Stimulated activated CD8-positive, alpha-beta memory T cell treated with anti-CD3 and anti-CD28 coated beads, Interleukin-2, amount 100 ng/mL, for 48 hours (primary cell): ENCODE data around the gene LHPP.

Source experiments
- DNase-seq, 2 donors: peaks; one replicate each; pipeline ENCODE4 v3.0.0-alpha.2; 2020; ENCODE audit warnings: low read depth in 2 of 2

LHPP gene

DNA sequence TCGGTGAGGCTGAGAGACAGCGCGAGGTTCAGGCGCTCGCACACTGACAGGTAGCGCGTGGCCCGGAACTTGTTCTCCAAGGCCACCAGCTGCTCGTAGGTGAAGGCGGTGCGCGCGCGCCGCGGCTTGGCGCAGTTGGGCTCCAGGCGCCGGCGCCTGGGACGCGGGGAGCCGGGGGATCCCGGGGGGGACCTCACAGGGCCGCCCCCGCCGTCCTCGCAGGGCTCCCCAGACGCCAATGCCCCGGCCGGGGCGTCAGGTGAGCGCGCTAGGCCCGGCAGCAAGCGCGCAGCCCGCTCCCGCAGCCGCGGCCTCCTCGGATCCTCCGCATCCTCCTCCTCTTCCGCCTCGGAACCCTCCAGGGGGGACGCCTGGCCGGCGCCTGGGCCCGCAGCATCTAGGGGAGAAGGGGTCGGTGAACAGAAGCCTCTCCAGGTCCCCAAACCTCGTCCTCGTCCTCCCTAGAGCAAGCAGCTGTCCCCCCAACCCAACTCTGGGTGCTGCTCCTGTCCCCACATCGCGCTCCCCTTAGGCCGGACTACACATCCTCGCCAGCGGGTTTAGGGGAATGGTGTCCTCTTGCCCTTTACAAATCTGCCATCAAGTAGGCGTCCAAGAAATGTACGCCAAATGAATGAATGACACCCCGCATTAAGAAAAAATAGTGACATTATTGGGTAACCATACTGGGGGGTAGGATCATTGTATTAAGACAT lies 13.7 kb upstream of the LHPP start:
- no peak for DNase-seq

DNA sequence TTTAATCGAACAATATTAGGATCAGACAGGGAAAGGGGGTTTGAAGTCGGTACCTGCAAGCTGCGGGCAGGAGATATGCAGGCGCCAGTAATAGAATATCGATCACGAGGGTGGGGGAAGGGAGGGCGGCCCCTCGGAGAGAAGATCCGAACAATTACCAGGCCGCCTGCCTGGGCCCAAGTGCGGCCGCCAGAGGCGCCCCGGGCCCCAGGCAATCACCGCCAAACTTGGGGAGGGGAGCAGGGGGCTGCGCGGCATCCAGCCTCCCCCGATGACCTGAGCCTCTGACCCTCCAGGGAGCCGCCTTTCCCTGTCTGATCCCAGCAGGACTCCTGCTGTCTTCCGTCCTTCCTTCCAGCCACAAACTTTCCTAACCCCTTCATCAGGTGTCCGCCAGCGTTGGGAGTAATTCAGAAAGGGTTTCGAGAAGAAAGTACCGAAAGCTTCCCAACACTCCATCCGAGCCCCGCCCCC lies 12.9 kb upstream of the LHPP start:
- DNase-seq = no peak

DNA sequence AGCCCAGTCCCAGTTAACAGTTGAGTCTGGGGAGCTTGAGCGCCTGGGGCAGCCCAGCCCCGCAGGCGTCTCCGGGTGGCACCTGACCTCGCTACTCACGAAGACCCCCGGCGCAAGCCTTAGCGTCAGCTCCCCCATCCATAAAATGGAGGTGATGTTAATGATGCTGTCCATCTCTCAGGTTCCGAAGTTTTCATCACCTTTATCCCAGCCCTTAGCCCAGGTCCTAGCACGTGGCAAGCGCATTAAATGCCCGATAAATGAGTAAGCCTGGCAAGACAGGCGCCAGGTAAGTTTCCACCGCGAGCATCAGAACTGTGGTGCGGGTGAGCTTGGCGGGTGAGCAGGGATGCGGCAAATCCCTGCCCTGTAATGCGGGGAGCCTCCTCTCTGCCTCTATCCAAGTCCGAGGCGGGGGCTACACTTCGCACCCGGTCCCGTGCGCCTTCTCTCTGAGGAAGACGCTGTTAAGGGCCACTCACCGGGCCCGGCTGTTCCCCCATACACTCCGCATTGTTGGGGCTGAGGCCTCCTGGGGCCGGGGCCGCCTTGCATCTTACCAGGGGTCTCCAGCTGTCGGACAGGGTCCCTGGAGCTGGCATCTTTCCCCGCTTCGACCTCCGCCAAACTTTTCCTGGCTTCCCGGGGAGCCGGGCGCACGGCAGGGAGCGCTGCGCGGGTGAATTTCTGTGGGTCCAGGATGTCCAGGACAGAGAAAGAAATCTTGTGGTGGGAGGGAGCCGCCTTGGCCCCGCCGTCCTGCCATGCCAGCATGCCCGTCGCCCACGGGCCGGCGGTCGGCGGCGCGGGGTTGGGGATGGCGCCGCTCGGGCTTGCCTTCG lies 12.2 kb upstream of the LHPP start:
- DNase-seq = no peak

DNA sequence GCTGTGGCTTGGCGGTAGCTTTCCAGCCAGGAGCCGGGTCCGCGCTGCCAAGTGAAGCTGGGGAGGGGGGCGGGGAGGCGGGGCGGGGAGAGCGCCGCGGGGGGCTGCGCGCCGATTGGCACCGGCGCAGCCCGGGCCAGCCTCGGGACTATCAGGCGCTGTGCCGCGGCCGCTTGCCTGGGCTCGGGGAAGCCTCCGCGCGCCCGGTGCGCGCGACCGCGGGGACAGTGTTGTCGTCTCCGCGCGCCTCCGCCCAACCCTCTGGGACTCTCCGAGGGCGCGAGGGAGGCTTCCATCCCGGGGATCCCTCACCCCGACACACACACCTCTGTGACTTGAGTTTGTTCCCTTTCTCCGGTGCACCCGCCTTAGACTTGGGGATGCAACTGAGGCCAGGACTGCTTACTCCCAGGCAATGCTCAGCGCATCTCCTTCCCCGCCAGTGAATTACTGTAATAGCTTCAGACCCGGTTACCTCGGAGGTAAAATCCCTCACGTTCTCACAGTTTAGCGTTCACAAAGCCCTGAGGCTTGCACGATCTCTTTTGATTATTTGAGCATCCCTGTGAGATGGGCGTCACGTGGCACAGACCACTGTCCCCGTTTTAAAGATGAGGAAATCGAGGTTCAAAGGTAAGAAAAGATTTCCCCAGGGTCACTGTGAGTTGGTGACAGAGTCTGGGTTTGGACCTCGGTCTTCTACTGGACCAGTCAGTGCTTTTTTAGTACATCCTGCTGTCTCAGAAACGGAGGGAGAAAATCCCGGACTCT lies 11.4 kb upstream of the LHPP start, which contains the start of gene NKX1-2:
Gene NKX1-2 (minus strand): TSS at position 24 of the 771 bp plus-strand sequence. CDS start 92 bp downstream, outside the sequence.
- DNase-seq = no peak

DNA sequence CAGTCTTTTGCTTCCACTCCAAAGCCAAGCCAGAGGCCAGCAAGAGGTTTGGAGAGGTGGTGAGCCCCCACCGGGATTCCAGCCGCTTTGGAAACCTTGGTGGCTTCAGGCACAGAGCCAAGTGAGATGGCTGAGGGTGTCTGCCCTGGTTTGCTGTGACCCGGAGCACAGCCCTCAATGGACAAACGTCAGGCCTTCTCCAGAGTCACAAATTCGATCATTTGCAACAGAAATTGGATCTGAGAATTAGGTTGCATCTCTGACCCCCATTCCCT lies 10.9 kb upstream of the LHPP start:
- no peak for DNase-seq

DNA sequence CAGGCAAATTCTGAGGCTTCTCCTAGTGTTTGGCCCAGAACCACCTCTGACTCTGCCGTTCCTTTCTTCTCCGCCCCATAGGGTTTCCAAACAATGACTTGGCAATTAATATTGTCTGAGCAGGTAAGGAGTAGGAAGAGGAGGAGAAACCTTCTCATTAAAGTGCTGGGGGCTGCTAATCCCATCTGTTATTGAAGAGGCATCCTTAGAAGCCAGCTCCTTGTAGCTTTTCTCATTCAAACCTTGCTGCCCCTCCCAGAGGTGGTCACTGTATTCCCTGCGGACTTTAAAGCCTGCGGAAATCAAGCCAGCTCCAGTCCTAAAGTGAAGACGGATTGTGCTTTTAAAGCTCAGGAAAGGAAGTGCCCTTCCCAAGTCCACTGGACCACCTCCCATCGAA lies 10.3 kb upstream of the LHPP start:
- no peak for DNase-seq

DNA sequence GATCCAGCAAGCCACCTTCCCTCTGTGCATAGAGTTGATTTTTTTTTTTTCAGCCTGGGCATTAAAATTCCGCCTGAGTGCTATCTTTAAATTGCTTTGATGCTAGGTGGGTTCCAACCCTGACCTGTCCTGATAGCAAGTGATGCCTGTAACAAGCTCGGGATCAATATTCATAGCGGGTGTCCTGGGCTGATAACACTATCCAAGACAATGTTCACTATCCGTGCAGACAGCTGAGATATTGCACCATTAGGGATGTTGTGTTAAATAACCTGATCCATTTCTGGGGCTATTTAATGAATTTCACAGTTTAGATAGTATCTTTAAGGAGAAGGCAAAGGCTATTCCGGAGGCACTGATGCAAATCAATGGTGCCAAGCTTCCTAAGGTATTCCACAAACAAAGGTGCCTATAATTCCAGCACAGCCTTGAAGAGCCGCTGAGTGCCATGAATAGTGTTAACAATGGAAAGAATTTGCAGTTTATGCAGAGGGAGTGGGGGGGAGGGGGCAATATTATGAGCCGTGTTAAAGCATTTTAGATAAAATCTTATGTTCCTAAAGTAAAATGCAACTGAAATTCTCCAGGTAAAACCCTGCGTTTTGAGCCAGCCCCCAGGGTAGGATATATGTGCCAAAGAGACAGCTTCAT lies 7.5 kb upstream of the LHPP start:
- DNase-seq = no peak

DNA sequence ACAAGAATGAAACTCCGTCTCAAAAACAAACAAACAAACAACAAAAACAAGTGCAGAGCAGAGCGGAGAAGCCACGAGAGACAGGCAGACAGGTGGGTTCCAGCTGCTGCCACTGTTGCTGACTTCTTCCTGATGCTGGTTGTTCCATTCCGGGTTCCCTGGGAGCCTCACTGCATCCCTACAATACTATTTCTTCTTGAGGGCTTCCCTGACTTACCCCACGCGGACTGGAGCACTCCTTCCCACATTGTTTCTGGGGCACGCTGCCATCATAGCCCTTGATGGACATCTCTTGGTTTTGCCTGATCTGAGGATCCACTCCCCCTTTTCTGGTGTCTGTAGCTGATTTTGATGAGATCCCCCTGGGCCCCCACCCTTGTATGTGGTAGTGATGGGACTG lies 6.2 kb upstream of the LHPP start:
- DNase-seq = no peak

DNA sequence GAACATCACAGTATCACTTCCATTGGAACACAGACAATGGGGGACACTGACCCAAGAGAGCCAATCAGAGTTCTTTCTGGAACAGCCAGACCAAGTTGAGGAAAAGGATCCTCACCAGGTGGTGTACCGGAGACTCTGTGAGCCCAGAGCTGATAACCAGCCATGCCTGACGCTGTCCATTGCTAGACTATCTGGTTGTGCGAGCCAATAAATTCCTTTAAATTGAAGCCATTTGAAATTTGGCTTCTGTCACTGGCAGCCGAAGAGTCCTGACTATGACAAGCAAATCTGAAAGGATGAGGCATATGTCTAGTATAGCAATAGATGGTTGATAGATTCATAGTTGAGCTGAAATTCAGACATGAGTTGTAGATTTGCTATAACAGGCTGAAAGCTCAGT lies 3.1 kb upstream of the LHPP start:
- DNase-seq = no peak

DNA sequence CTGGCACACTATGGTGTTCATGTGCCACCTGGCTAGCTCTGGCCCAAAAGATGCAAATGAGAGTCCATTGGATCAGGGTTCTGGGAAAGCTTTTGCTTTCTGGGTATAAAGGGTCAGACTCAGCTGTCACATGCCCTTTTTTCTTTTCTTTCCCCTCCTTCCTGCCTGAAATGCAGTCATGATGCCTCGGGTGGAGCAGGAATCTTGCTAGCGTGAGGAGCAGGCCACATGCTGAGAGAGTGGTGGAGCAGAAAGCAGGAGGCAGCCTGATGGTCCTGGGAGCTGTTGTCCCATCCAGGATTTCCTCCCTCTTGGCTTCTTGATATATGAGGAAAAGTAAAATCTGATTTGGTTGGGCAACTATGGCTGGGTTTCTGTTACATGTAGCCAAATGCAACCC lies 2.7 kb upstream of the LHPP start:
- no peak for DNase-seq

DNA sequence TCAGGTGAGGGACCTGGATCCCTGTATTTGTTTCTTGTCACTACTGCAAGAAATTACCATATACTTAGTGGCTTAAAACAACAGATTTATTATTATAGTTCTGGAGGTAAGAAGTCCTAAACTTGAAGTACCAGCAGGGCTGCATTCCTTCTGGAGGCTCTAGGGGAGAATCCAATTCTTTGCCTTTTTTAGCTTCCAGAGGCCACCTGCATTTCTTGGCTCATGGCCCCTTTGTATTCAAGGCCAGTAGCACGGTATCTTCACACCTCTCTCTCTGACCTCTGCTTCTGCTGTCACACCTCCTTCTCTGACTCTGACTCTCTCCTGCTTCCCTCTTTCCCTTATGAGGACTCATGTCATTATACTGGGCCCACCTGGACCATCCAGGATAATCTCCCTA lies 2.2 kb upstream of the LHPP start:
- DNase-seq = no peak

DNA sequence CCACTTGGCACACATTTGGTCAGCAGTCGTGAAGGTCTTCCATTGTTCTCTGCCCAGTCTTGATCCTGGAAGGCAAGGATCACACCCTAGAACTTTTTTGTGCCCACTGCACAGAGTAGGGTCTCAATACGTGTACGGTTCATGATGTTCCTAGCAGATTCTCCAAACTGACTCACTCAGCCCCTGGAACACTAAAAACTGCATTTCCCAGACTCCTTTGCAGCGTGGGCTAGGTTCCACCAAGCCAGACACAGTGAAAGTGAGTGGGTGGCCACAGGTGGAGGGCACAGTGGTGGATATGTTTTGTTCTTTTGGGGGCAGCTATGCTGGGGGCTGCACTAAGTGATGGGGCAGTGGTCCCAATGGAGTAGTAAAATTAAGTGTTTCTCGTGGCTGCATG lies 1.5 kb upstream of the LHPP start:
- DNase-seq = no peak

DNA sequence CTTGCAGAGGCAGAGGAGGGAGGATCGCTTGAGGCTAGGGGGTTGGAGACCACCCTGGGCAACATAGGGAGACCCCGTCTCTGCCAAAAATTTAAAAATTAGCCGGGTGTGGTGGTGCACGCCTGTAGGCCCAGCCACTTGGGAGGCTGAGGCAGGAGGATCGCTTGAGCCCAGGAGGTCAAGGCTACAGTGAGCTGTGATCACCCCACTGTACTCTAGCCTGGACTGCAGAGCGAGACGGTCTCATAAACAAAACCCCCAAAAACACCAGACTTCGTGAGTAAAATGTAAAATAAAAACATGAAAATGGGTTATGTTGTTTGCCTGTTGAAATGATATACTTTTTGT lies 699 bp downstream of the LHPP start:
- DNase-seq = no peak

DNA sequence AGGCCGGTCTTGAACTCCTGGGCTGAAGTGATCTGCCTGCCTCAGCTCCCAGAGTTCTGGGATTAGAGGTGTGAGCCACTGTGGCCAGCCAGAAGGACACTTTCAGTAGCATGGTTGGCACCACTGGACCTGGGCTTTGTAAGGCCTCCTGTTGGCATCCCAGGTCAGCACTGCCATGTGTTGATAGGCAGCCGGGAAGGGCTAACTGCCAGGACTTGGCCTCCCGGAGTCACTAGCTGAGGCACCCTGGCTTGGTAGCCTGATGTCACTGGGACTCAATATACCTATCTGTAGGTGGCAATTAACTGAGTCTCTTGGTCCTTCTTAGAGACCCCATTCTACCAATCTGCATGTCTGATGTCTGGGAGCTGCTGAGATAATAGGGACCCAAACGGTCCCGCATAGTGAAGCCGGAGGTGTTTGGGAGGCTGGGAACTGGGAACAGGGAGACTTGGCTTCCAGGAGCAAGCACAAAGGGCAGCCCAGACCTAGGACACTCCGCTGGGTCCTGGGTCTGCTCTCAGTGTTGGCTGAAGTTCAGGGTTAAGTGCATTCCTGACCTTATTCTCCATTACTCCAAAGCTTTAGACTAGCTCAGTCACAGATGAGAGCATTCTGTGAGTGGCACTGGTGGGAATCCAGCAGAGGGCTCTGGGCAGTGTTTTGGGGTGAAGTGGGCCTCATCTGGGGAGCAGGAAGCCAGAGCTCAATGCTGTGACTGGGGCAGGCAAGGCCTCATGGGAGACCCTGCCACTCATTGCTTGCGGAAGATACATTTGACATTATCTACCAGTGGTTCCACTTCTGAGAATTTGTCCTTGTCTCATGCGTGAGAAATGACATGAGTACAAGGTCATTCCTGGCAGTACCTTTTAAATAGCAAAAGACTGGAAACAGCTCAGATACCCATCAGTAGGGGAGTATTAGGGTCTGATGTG lies 2.7 kb downstream of the LHPP start:
- no peak for DNase-seq

DNA sequence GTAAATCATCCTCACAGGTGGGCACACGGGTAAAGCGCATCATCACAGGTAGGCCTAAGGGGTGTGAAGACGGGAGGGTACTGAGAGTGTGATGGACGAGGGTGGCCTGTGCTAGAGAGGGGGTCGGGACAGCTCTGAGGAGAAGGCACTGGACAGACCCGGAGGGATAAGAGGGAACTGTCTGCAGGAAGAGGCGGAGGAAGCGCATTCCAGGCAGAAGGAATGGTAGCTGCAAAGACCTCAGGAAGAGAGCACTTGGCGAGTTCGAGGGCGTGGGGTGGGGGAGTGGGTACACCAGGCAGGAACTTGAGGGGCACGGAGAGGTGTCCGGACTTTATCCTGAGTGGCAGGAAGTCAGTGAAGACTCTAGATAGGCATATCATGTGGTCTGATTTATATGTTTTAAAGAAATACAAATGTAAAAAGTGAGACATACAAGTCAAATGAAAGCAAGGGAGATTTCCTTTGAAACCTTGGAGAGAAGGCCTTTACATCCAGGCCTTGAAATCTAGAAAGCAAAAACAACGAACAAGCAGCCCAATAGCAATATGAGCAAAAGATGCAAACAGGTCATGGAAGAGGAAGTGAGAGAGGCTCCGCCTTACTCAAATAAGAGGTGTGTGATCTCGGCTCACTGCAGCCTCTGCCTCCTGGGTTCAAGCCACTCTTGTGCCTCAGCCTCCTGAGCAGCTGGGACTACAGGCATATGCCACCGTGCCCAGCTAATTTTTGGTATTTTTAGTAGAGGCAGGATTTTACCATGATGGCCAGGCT lies 3.6 kb downstream of the LHPP start:
- no peak for DNase-seq

DNA sequence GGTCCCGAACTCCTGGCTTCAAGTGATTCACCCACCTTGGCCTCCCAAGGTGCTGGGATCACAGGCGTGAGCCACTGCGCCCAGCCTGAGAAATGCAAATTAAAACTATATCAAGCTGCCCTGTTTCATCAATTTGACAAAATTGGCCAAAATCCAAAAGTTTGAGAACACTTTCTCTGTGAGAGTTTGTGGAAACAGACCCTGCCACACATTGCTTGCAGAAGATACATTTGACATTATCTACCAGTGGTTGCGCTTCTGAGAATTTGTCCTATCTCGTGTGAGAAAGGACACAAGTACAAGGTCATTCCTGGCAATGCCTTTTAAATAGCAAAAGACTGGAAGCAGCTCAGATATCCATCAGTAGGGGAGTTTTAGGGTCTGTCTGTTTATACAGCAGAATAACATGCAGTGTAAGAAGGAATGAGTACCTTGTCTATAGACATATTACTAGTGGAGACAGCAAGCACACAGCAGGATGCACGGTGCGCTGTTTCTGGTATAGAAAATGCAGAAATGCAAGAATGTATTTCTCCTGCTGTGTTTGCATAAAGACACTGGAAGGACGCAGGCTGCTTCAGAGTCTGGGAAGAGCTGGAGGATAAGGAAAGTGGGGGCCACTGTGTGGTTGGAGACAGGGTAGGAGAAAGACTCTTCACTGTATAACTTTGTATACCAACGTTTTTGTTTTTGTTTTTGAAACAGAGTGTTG lies 4.3 kb downstream of the LHPP start:
- no peak for DNase-seq

DNA sequence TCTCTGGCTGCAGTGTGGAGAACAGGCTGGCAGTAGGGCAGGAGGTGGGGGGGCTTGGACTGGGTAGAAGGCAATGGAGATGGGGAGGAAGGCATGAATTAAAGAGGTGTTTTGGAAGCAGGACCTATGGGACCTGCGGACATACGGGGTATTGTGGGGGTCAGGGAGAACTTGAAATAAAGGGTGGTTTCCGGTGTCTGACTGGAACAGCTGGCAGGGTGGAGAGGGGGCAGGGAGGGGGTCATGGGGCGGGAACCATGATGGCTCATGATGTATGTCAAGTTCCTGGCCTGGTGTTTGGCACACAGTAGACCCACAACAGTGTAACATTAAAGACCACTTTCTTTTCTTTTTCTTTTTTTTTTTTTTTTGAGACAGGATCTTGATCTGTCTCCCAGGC lies 5.5 kb downstream of the LHPP start:
- DNase-seq = no peak

DNA sequence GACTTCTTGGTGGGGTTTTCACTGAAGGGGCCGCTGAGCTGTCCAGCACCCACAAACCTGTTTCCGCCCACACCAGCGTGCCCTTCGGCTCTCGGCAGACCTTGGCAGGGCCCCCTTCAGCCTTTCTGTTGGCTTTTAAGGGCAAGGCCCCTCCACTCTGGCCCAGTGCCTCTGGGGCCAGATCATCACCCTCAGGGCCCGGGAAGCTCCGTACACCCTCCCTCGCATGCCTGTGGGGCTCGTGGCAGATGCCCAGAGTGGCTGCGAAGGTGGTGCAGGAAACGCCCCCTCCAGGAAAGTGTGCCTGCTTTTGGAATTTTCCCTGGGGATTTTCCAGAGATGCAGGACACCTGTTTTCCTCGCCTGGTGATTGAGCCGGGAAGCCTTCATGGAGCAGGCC lies 7.0 kb downstream of the LHPP start:
- no peak for DNase-seq

DNA sequence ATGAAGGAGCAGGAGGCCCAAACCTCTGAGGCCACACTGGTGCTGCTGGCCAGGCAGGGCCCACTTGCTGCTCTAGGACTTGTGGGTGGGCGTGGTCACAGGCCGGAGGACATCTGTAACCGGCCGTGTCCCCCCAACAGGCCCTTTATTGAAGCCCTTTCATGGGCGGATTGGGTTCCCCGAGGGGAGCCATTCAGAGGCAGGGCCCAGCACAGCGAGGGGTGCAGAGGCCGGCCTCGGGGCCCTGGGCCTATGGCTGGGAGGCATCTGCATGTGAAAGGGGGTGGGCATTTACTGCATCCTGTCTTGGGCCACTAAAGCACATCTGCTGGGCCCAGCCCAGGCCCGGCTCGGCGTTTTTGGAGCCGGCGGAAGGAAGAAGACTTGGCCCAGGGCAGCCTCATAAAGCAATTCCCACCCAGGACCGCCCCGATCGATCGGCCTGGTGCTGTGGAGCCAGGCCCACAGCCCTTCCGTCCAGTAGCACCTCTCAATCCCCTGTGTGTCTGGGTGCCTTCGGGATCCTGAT lies 8.4 kb downstream of the LHPP start:
- DNase-seq = no peak
